Measurements from ENCODE around the gene C11orf91.

Gene C11orf91

DNA sequence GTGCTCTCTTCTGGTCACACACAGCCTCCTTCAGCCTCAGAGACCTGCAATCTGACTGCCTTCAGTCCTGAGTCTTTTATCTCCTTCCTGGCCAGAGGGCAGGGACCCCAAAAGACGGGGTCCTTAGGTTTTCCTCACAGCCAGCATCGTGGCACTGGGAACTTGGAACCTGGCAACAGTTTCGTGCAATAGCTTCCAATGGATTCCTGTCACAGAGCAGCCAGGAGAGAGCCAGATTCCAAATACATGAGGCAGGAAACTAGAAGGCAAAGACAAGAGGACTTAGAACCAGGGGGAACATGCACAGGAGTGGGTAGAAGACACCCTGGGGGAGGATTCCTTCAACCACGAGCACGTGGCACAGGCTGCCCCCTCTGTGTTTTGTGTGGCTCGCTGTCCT is 48.6 kb downstream of the C11orf91 start:
- H3K9ac ChIP-seq (ENCODE audit: low read depth, low read length) = no peak overlapping the region
- H3K27me3 ChIP-seq (ENCODE audit: control insufficient read depth, insufficient read depth, low read length) = no peaks in the 10 kb centered on the region
- H3K4me1 ChIP-seq (ENCODE audit: control insufficient read depth, insufficient read depth, low read length) = peaks cover 7% of the 10 kb centered on the region
- no peak overlapping the region for H3K4me3 ChIP-seq (ENCODE audit: low read depth, low read length)
- no peaks in the 10 kb centered on the region for H3K9me3 ChIP-seq (ENCODE audit: control insufficient read depth, insufficient read depth, low read length)
- no peaks in the 10 kb centered on the region for H3K36me3 ChIP-seq (ENCODE audit: control insufficient read depth, insufficient read depth, low read length)

DNA sequence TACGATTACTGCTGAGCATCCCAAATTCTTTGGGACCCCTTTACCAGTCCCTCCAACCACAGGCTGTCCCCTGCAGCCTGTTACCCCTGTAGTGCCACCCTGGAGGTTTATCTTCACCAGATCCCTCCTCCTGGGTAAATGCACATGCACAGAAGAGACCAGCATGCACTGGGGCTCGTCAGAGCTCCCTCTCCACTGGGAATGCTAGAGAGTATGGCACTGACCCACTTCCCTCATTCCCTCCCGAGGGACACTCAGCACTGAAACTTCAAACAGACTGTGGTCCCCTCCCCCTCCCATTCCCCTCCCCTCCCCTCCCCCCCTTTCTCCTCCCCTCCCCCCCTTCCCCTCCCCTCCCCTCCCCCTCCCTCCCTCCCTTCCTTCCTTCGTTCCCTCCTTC is 49.1 kb downstream of the C11orf91 start:
- Histone ChIP-seq H3K9me3 (ENCODE audit: control insufficient read depth, insufficient read depth, low read length) (no peaks in the 10 kb centered on the region), H3K4me3 (ENCODE audit: low read depth, low read length) (no peak overlapping the region), H3K27me3 (ENCODE audit: control insufficient read depth, insufficient read depth, low read length) (no peaks in the 10 kb centered on the region), H3K36me3 (ENCODE audit: control insufficient read depth, insufficient read depth, low read length) (no peaks in the 10 kb centered on the region), H3K9ac (ENCODE audit: low read depth, low read length) (no peak overlapping the region), H3K4me1 (ENCODE audit: control insufficient read depth, insufficient read depth, low read length) (peaks cover 7% of the 10 kb centered on the region)

DNA sequence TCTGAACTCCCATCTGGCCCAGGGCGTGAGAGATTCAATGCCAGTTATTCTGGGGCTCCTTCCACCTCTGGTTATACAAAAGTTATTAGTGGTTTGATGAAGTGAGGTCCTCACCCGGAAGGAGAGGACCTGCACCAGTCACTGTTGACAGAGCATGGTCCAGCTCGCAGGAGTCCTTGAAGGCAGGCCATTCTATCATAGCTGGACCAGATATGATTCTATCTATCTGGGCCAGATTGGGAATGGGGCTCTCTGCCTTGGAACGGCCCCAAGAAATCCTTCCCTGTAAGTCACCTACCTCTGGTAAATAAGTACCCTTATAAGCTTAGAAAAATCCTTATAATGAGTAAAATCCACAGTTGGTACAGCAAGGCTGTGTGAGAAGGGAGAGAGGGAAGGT is 50.7 kb downstream of the C11orf91 start:
- no peaks in the 10 kb centered on the region for H3K9me3 ChIP-seq (ENCODE audit: control insufficient read depth, insufficient read depth, low read length)
- no peaks in the 10 kb centered on the region for H3K27me3 ChIP-seq (ENCODE audit: control insufficient read depth, insufficient read depth, low read length)
- no peak overlapping the region for H3K4me3 ChIP-seq (ENCODE audit: low read depth, low read length)
- H3K9ac ChIP-seq (ENCODE audit: low read depth, low read length) = no peak overlapping the region
- peaks cover 7% of the 10 kb centered on the region for H3K4me1 ChIP-seq (ENCODE audit: control insufficient read depth, insufficient read depth, low read length)
- no peaks in the 10 kb centered on the region for H3K36me3 ChIP-seq (ENCODE audit: control insufficient read depth, insufficient read depth, low read length)

Measured in iPS-15b (cell line).